Retinal pigment epithelial cell (primary cell): Measurements from ENCODE around the gene RMI2.

Source experiments
- DNase-seq: peaks from one replicate; pipeline ENCODE4 v3.0.0-alpha.2; 2010; ENCODE audit warnings: low read depth
- H3K4me3 ChIP-seq: 2 replicates; pipeline ENCODE4 v1.5.1; 2011; ENCODE audit warnings: mild to moderate bottlenecking, low read length, control low read depth, moderate library complexity
- CTCF ChIP-seq: conservative IDR thresholded peaks from 2 replicates; pipeline ENCODE4 v1.5.1; 2011; ENCODE audit warnings: low read depth, low read length, control low read depth, inconsistent platforms

RMI2 gene

GRCh38 chr16:11306997-11307638 lies 38.1 kb upstream of the RMI2 start:
- no peak overlapping the region for H3K4me3 ChIP-seq
- no peak for TF ChIP-seq CTCF
- no peak for DNase-seq

GRCh38 chr16:11307639-11308492 lies 37.4 kb upstream of the RMI2 start:
- H3K4me3 ChIP-seq: no peak overlapping the region
- no peak for DNase-seq
- TF ChIP-seq CTCF: no peak

GRCh38 chr16:11308493-11309283 lies 36.6 kb upstream of the RMI2 start:
- no peak overlapping the region for H3K4me3 ChIP-seq
- no peak for DNase-seq
- no peak for TF ChIP-seq CTCF

GRCh38 chr16:11309895-11310633 lies 35.2 kb upstream of the RMI2 start:
- TF ChIP-seq CTCF: no peak
- no peak for DNase-seq
- no peak overlapping the region for H3K4me3 ChIP-seq

- H3K4me3 ChIP-seq: no peak overlapping the region
- TF ChIP-seq CTCF: no peak
- no peak for DNase-seq
Observed at GRCh38 chr16:11310634-11310977, 34.7 kb upstream of the RMI2 start.

GRCh38 chr16:11310997-11311561 lies 34.2 kb upstream of the RMI2 start:
- DNase-seq: no peak
- no peak overlapping the region for H3K4me3 ChIP-seq
- TF ChIP-seq CTCF: no peak
